Osteoblast (primary cell): Measurements from ENCODE around the gene SYT15. TPM values are rescaled to one million over a fixed set of nuclear protein-coding genes. Genes with fewer than 3 reads are reported as not detected.
A peak's percentile ranks its signal among the peaks of the same experiment; 100 is the strongest.
"Not testable (repeated sequence)": the region's sequence is repeated elsewhere in the genome, so short reads cannot be mapped to it uniquely, and the experiment has no call there.

Experiments used
- DNase-seq: peaks from one replicate; pipeline ENCODE4 v3.0.0; 2011; ENCODE audit warnings: low spot score, mixed read lengths; ENCODE audit not compliant: insufficient read length; ENCODE audit errors: missing footprints
- H2AFZ ChIP-seq: 2 replicates; pipeline ENCODE4 v1.6.0; 2011; ENCODE audit warnings: mild to moderate bottlenecking, low read length
- H3K27ac ChIP-seq: 2 replicates; pipeline ENCODE4 v1.5.1; 2011; ENCODE audit warnings: mild to moderate bottlenecking, low read depth, low read length, moderate library complexity
- H3K27me3 ChIP-seq: 2 replicates; pipeline ENCODE4 v1.6.0; 2012; ENCODE audit warnings: mild to moderate bottlenecking, control low read depth, inconsistent platforms, low read length, moderate library complexity; ENCODE audit not compliant: insufficient read depth
- H3K36me3 ChIP-seq: 2 replicates; pipeline ENCODE4 v1.5.1; 2011; ENCODE audit warnings: mild to moderate bottlenecking, low read length, control low read depth, moderate library complexity; ENCODE audit not compliant: insufficient read depth
- H3K4me1 ChIP-seq: 2 replicates; pipeline ENCODE4 v1.5.1; 2011; ENCODE audit warnings: mild to moderate bottlenecking, low read length, control low read depth, moderate library complexity; ENCODE audit not compliant: insufficient read depth
- H3K4me2 ChIP-seq: 2 replicates; pipeline ENCODE4 v1.6.0; 2011; ENCODE audit warnings: mild to moderate bottlenecking, low read length; ENCODE audit not compliant: insufficient read depth
- H3K4me3 ChIP-seq: fragments of 200-600 bp; sonication (generic); 3 replicates; pipeline ENCODE4 v1.5.1; 2012; ENCODE audit warnings: mild to moderate bottlenecking, low read length, inconsistent platforms; ENCODE audit not compliant: insufficient read depth
- H3K79me2 ChIP-seq: 2 replicates; pipeline ENCODE4 v1.6.0; 2012; ENCODE audit warnings: mild to moderate bottlenecking, low read length, control low read depth, inconsistent platforms; ENCODE audit not compliant: insufficient read depth
- H3K9me3 ChIP-seq: 2 replicates; pipeline ENCODE4 v1.5.1; 2011; ENCODE audit warnings: low read depth, low read length, control low read depth
- H4K20me1 ChIP-seq: 2 replicates; pipeline ENCODE4 v1.6.0; 2012; ENCODE audit warnings: mild to moderate bottlenecking, low read length, control low read depth; ENCODE audit not compliant: insufficient read depth
- total RNA-seq: library from RNA; depleted of rRNA; stranded (reverse); fragments of >200 nt; gene quantifications from 2 replicates; pipeline ENCODE4 v1.2.3, GENCODE V29; 2012
- TF ChIP-seq, protein P1 (sequence below): IDR thresholded peaks from 2 replicates; pipeline ENCODE4 v1.5.1; 2011; ENCODE audit warnings: mild to moderate bottlenecking, low read depth, low read length, moderate library complexity; ENCODE audit errors: extremely low read depth

Gene SYT15
- under 0.01 TPM in 2 replicates for total RNA-seq

DNA sequence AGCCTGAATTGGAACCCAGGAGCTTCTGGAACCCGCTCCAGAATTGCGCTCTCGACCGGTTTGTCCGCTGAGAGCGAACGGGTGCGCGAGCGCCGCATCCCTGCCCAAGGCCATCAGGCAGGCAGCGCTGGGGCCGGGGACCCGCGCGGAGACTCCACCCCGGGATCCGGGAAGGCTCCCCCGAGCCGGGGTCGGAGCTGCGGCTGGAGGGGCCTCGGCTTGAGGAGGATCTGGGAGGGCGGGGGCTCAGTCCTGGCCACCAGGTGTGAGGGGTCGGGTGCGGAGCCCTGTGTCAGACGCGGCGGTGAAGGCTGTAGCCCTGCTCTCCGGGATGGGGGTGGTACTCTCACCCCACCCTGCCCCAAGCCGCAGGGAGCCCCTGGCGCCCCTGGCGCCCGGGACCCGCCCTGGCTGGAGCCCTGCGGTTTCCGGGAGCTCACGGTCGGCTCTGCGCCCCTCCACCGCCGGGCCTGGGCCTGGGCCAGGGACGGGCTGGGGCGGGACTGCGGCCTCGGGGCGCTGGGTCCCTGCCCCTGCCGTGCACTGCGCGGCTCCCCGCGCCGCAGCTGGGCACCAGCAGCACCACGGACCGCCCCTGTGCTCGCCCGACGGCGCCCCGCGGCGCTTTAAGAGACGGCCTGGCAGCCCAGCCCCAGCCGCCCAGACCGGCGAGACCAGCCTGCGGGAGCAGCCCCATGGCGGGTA is at the start of gene SYT15:
Gene SYT15, plus strand, starts transcription at position 655 of the 705 bp plus-strand sequence. Its CDS starts 41 bp downstream, at position 696.
- H3K36me3 ChIP-seq, H3K4me1 ChIP-seq, H4K20me1 ChIP-seq, H3K27me3 ChIP-seq, DNase-seq, H3K4me3 ChIP-seq, H2AFZ ChIP-seq, H3K4me2 ChIP-seq, H3K9me3 ChIP-seq, H3K79me2 ChIP-seq, H3K27ac ChIP-seq: not testable (repeated sequence)

DNA sequence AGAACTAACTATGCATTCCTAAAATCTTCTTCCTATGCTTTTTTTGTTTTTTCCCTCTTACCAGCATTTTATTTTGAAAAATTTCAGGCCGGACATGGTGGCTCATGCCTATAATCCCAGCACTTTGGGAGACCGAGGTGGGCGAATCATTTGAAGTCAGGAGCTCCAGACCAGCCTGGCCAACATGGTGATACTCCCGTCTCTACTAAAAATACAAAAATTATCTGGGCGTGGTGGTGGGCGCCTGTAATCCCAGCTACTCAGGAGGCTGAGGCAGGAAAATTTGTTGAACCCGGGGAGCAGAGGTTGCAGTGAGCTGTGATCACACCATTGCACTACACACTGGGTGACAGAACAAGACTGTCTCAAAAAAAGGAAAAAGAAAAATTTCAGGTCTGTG is 49.2 kb upstream of the SYT15 start:
- DNase-seq, H3K27me3 ChIP-seq, H4K20me1 ChIP-seq, H3K4me3 ChIP-seq, H3K9me3 ChIP-seq, H2AFZ ChIP-seq, H3K79me2 ChIP-seq, H3K36me3 ChIP-seq: not testable (repeated sequence)
- H3K27ac ChIP-seq, result peak overlapping the region; percentile 42
- H3K4me2 ChIP-seq, result peak overlapping the region; percentile 10
- peaks cover 18% of the 10 kb centered on the region for H3K4me1 ChIP-seq

- TF ChIP-seq, protein P1, sequence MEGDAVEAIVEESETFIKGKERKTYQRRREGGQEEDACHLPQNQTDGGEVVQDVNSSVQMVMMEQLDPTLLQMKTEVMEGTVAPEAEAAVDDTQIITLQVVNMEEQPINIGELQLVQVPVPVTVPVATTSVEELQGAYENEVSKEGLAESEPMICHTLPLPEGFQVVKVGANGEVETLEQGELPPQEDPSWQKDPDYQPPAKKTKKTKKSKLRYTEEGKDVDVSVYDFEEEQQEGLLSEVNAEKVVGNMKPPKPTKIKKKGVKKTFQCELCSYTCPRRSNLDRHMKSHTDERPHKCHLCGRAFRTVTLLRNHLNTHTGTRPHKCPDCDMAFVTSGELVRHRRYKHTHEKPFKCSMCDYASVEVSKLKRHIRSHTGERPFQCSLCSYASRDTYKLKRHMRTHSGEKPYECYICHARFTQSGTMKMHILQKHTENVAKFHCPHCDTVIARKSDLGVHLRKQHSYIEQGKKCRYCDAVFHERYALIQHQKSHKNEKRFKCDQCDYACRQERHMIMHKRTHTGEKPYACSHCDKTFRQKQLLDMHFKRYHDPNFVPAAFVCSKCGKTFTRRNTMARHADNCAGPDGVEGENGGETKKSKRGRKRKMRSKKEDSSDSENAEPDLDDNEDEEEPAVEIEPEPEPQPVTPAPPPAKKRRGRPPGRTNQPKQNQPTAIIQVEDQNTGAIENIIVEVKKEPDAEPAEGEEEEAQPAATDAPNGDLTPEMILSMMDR, result no peak
- H3K36me3 ChIP-seq, result no peaks in the 10 kb centered on the region
- no peaks in the 10 kb centered on the region for H3K27me3 ChIP-seq
- H4K20me1 ChIP-seq, result no peaks in the 10 kb centered on the region
- peak; percentile 98 for DNase-seq
- H3K4me1 ChIP-seq, result peaks cover 11% of the 10 kb centered on the region
- no peaks in the 10 kb centered on the region for H3K79me2 ChIP-seq
- peak overlapping the region; percentile 30 for H3K4me2 ChIP-seq
- H3K9me3 ChIP-seq, result no peaks in the 10 kb centered on the region
- peak overlapping the region; percentile 30 for H2AFZ ChIP-seq
- H3K4me3 ChIP-seq, result no peak overlapping the region
- peak overlapping the region; percentile 68 for H3K27ac ChIP-seq
Measured at GRCh38 chr10:46530249-46531186, 48.4 kb upstream of the SYT15 start.

- not testable (repeated sequence) for DNase-seq, H2AFZ ChIP-seq, H3K4me2 ChIP-seq, H3K27ac ChIP-seq, H3K27me3 ChIP-seq, H4K20me1 ChIP-seq, H3K79me2 ChIP-seq, H3K36me3 ChIP-seq, H3K4me3 ChIP-seq, H3K9me3 ChIP-seq
- H3K4me1 ChIP-seq, result peaks cover 11% of the 10 kb centered on the region
Measured at GRCh38 chr10:46532256-46532655, 46.7 kb upstream of the SYT15 start.

DNA sequence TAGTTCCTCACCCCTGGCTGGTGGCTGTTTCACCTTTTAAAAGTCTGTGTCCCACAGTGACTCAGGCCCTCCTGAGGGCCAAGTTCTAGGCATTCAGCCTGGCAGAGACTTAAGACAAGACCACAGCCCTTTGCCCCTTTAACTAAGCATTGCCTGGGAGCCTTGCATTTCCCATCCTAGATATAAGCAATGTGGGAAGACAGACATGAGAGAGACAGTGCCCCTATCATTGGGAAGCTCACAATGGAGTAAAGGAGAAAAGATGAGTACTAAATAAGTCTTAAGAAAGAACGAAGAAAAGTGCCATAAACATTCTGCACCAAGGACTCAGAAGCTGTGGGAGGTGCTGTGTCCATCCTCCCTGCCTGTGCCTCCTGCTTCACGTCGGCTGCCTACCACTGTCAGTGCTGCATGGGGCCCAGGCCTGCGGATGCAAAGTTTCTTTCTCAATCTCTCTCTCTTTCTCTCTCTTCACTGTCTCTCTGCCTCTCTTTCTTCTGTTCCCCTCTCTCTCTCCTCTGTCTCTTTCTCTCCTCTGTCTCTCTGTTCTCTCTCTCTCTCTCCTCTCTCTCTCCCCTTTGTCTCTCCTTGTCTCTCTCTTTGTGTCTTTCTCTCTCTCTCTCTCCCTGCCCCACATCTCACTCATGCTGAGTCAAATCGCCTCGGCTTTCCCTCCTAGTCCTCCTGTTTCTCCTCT is 44.0 kb upstream of the SYT15 start:
- Histone ChIP-seq H3K79me2 (no peaks in the 10 kb centered on the region), H3K9me3 (no peaks in the 10 kb centered on the region), H3K27ac (no peak overlapping the region), H3K4me2 (no peak overlapping the region), H3K4me1 (peaks cover 10% of the 10 kb centered on the region), H3K4me3 (no peak overlapping the region), H3K27me3 (peaks cover 20% of the 10 kb centered on the region), H4K20me1 (no peaks in the 10 kb centered on the region), H3K36me3 (no peaks in the 10 kb centered on the region), H2AFZ (no peak overlapping the region)
- DNase-seq, result no peak
- TF ChIP-seq, protein P1, result no peak
